Upper lobe of right lung (tissue), 1 donor: ENCODE results near the gene IGSF23. TPM values are rescaled to one million over a fixed set of nuclear protein-coding genes. Genes with fewer than 3 reads are reported as not detected.

ENCODE experiments used
- ATAC-seq: fragments of 200-7000 bp; cut with Tn5 transposase; one replicate; pipeline ENCODE4 v1.9.1; 2020; ENCODE audit warnings: mild to moderate bottlenecking, moderate library complexity
- DNase-seq: peaks from one replicate; pipeline ENCODE4 v3.0.0-alpha.2; 2020
- H3K27ac ChIP-seq: fragments of 200-600 bp; one replicate; pipeline ENCODE4 v1.8.0; 2022
- H3K27me3 ChIP-seq: fragments of 200-600 bp; one replicate; pipeline ENCODE4 v1.8.0; 2022; ENCODE audit warnings: mild to moderate bottlenecking
- H3K36me3 ChIP-seq: fragments of 200-600 bp; one replicate; pipeline ENCODE4 v1.8.0; 2022
- H3K4me1 ChIP-seq: fragments of 200-600 bp; one replicate; pipeline ENCODE4 v1.8.0; 2022
- H3K4me3 ChIP-seq: fragments of 200-600 bp; one replicate; pipeline ENCODE4 v1.8.0; 2022; ENCODE audit warnings: mild to moderate bottlenecking
- H3K9me3 ChIP-seq: fragments of 200-600 bp; one replicate; pipeline ENCODE4 v1.8.0; 2022
- CTCF ChIP-seq: fragments of 200-600 bp; IDR thresholded peaks from one replicate; pipeline ENCODE4 v1.8.0; 2022; ENCODE audit warnings: antibody characterized with exemption
- intact Hi-C: fragments of 100-400 bp; cut with DNase I; formaldehyde crosslinking; loops from one replicate; pipeline ENCODE4 v1.11.0; 2022
- microRNA-seq: library from miRNA; unstranded; fragments of <30 nt; microRNA quantifications from one replicate; pipeline ENCODE4 v1.2.0, GENCODE V29; 2020; ENCODE audit warnings: borderline microRNAs expressed
- total RNA-seq: library from RNA; stranded (reverse); fragmentation: NEBNext Ultra II Directional; extraction: Animal tissue kit (Norgen Biotek cat#: 25700); gene quantifications from one replicate; pipeline ENCODE4 v1.2.1, GENCODE V29; 2021
- donor health status: DM: no; HTN: yes; CAD: no; lungs with severe emphysema.

Gene IGSF23
- total RNA-seq, 1 donor from 2014 or later = not detected

DNA sequence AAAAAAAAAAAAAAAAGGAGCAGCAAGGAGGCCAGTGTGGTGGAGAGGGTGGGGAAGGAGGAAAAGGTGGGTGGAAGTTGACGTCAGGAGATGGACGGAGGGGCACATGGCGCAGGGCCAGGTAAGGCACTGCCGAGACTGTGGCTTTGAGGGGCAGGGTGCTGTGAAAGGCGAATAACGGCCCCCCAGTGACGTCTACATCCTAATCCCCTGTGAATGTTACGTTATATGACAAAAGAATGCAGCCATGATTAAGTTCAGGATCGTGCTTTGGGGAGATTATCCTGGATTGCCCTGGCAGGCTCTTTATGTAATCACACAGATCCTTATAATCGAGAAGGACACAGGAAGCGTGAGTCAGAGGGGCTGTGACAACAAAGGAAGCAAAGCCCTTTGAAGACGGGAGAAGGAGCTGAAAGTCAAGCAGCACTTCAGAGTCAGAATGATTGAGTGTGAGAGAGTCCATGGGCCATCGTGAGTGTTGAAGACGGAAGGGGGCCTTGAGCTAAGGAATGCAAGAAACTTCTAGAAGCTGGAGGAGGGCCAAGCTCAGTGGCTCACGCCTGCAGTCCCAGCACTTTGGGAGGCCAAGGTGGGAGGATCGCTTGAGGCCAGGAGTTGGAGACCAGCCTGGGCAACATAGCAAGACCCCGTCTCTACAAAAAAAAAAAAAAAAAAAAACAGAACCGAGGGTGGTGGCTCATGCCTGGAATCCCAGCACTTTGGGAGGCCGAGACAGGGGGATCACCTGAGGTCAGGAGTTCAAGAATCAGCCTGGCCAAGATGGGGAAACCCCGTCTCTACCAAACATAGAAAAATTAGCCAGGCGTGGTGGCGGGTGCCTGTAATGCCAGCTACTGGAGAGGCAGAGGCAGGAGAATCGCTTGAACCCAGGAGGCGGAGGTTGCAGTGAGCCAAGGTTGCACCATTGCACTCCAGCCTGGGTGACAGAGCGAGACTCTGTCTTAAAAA is 71.8 kb downstream of the IGSF23 start:
- DNase-seq = no peak
- intact Hi-C loops = loop anchor here (5.0 kb wide), 1 partner anchor 87 kb away; no protein-coding TSS in a partner anchor
- TF ChIP-seq CTCF = no peak

DNA sequence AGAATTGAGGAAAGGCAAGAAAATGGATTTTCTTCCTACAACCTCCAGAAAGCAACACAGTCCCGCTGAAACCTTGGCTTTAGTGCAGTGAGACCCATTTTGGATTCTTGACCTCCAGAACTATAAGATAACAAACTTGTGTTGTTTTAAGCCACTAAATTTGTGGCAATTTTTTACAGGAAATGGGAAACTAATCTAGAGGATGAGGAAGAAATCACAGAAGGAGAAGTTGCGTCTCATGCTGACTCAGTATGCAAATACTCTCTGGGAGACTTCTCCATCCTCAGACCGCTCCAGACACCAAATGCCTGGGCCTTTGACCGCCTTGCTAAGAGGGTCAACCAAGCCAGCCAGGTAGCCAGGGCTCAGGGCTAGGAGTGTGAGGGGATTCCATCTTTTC is 72.5 kb downstream of the IGSF23 start:
- Histone ChIP-seq H3K36me3 (no peaks in the 10 kb centered on the region), H3K4me1 (peaks cover 35% of the 10 kb centered on the region), H3K9me3 (no peaks in the 10 kb centered on the region), H3K4me3 (no peak overlapping the region), H3K27ac (peak overlapping the region; percentile 63), H3K27me3 (no peaks in the 10 kb centered on the region)
- no peak for TF ChIP-seq CTCF
- intact Hi-C loops = loop anchor here (5.0 kb wide), 1 partner anchor 86 kb away; no protein-coding TSS in a partner anchor
- DNase-seq (no peak), ATAC-seq (peak; percentile 56)

More for the DNA sequence above, 71.8 kb downstream of the IGSF23 start:
- ATAC-seq = peak; percentile 62
- Histone ChIP-seq H3K9me3 (no peaks in the 10 kb centered on the region), H3K4me1 (peaks cover 34% of the 10 kb centered on the region), H3K27me3 (no peaks in the 10 kb centered on the region), H3K36me3 (no peaks in the 10 kb centered on the region), H3K27ac (peak overlapping the region; percentile 63), H3K4me3 (no peak overlapping the region)

Small RNAs within 50 kb of the gene (microRNA-seq; reads per million reads assigned to microRNA genes)
- not detected for gene MIR4531

Other genes with a start within 250 kb of the IGSF23 start
- 2.0 TPM for gene ZNF285, start 212.0 kb upstream of the IGSF23 start, total RNA-seq
- 3.0 TPM for gene ZNF229, start 165.1 kb upstream of the IGSF23 start, total RNA-seq
- 9.6 TPM for gene ZNF180, start 113.0 kb upstream of the IGSF23 start, total RNA-seq
- gene CEACAM20, start 83.9 kb upstream of the IGSF23 start, total RNA-seq = 0.35 TPM
- 40.8 TPM for gene PVR, start 30.3 kb downstream of the IGSF23 start, total RNA-seq
- gene CEACAM19, start 57.9 kb downstream of the IGSF23 start, total RNA-seq = 7.6 TPM
- gene CEACAM16, start 85.6 kb downstream of the IGSF23 start, total RNA-seq = not detected
- 87.4 TPM for gene BCL3, start 135.1 kb downstream of the IGSF23 start, total RNA-seq
- gene CBLC, start 164.3 kb downstream of the IGSF23 start, total RNA-seq = 3.2 TPM
- 280 TPM for gene BCAM, start 195.5 kb downstream of the IGSF23 start, total RNA-seq
- 108 TPM for gene NECTIN2, start 232.7 kb downstream of the IGSF23 start, total RNA-seq